Gastroesophageal sphincter (tissue), 3 donors: ENCODE measurements around the gene DENND1B.

Experiments
- EP300 ChIP-seq: sonication (generic); formaldehyde crosslinking; IDR thresholded peaks from one replicate; pipeline ENCODE4 v1.6.1; 2017; ENCODE audit warnings: antibody characterized with exemption, mild to moderate bottlenecking
- POLR2A ChIP-seq, 2 donors: fragments of 450-650 bp; IDR thresholded peaks; one replicate each; pipeline ENCODE4 v1.6.1; 2017; ENCODE audit warnings: antibody characterized with exemption in 2 of 2, mild to moderate bottlenecking in 2 of 2, moderate library complexity in 1 of 2
- TF ChIP-seq, protein P1 (sequence below), 4 experiments: fragments of 200-600 bp in 2 of 4; fragments of 450-650 bp in 2 of 4; sonication (generic) in 1 of 4; IDR thresholded peaks; one replicate each; pipeline ENCODE4 v1.5.1; 2017 to 2019; ENCODE audit warnings: antibody characterized with exemption in 4 of 4, mild to moderate bottlenecking in 2 of 4, moderate library complexity in 2 of 4

- no peak for TF ChIP-seq POLR2A (IDR thresholded peaks at IDR 0.05)
- TF ChIP-seq, protein P1, sequence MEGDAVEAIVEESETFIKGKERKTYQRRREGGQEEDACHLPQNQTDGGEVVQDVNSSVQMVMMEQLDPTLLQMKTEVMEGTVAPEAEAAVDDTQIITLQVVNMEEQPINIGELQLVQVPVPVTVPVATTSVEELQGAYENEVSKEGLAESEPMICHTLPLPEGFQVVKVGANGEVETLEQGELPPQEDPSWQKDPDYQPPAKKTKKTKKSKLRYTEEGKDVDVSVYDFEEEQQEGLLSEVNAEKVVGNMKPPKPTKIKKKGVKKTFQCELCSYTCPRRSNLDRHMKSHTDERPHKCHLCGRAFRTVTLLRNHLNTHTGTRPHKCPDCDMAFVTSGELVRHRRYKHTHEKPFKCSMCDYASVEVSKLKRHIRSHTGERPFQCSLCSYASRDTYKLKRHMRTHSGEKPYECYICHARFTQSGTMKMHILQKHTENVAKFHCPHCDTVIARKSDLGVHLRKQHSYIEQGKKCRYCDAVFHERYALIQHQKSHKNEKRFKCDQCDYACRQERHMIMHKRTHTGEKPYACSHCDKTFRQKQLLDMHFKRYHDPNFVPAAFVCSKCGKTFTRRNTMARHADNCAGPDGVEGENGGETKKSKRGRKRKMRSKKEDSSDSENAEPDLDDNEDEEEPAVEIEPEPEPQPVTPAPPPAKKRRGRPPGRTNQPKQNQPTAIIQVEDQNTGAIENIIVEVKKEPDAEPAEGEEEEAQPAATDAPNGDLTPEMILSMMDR (IDR thresholded peaks at IDR 0.05), result no peak
- TF ChIP-seq EP300, result no peak
Observed at GRCh38 chr1:197606168-197606845, 169.0 kb downstream of the DENND1B start.
